HepG2 (cell line): ENCODE results near the gene NCAM2. TPM values are rescaled to one million over a fixed set of nuclear protein-coding genes. Genes with fewer than 3 reads are reported as not detected.

ENCODE experiments used
- ATAC-seq: fragments of 200-7000 bp; cut with Tn5 transposase; 3 replicates; pipeline ENCODE4 v1.9.1; 2020; ENCODE audit warnings: mild to moderate bottlenecking, moderate library complexity
- BruUV-seq: library from RNA; stranded (reverse); fragments of 400-500 nt; replicated peaks from 2 replicates; lab custom pipeline; 2021; lab: Mats Ljungman, UMichigan
- CTCF ChIA-PET: fragments of 300-600 bp; formaldehyde crosslinking; extraction: SDS; loops from one replicate; lab custom pipeline; 2021; ENCODE audit warnings: low total read pairs, inconsistent platforms, low intra/inter-chr PET ratio; lab: Yijun Ruan, JAX
- POLR2A ChIA-PET: fragments of 350-600 bp; sonication (Branson Sonifier 250); formaldehyde crosslinking; loops from one replicate; lab custom pipeline; 2020; ENCODE audit warnings: antibody characterized with exemption, inconsistent platforms; lab: Yijun Ruan, JAX
- DNase-seq: peaks from one replicate; pipeline ENCODE4 v3.0.0-alpha.2; 2015; ENCODE audit warnings: low spot score
- FAIRE-seq: peaks from 3 replicates; lab custom pipeline; 2011; peaks lifted over from hg19 to GRCh38; lab: Jason Lieb, UNC
- H2AFZ ChIP-seq: one replicate; pipeline ENCODE4 v1.6.1; 2011; ENCODE audit warnings: low read length, inconsistent platforms
- H3K27ac ChIP-seq: fragments of 300-600 bp; 3 replicates; pipeline ENCODE4 v1.8.0; 2011; ENCODE audit warnings: mixed run types, mild to moderate bottlenecking, mixed read lengths, low read length, inconsistent platforms; ENCODE audit not compliant: insufficient read depth; ENCODE audit errors: extremely low read length
- H3K27me3 ChIP-seq, 2 experiments: fragments of 200-600 bp in 1 of 2; 2 replicates in 1 of 2; 3 replicates in 1 of 2; pipeline versions ENCODE4 v1.6.0 to v1.8.0; 2011; ENCODE audit warnings: low read length in 2 of 2, mild to moderate bottlenecking in 2 of 2, moderate library complexity in 2 of 2, inconsistent platforms in 1 of 2; ENCODE audit not compliant: insufficient read depth in 2 of 2, control insufficient read depth in 1 of 2
- H3K36me3 ChIP-seq, 2 experiments: fragments of 200-600 bp in 1 of 2; replicated peaks in 1 of 2; 2 replicates in 1 of 2; 3 replicates in 1 of 2; pipeline versions ENCODE4 v1.5.1 to v1.8.0; 2011; ENCODE audit warnings: low read length in 2 of 2, inconsistent platforms in 1 of 2; ENCODE audit not compliant: insufficient read depth in 2 of 2, control insufficient read depth in 1 of 2
- H3K4me1 ChIP-seq: 2 replicates; pipeline ENCODE4 v1.5.1; 2012; ENCODE audit warnings: low read length, inconsistent platforms; ENCODE audit not compliant: insufficient read depth
- H3K4me2 ChIP-seq: 2 replicates; pipeline ENCODE4 v1.6.0; 2011; ENCODE audit warnings: low read depth, low read length, inconsistent platforms
- H3K4me3 ChIP-seq, 3 experiments: fragments of 200-600 bp in 1 of 3; sonication (generic), shearing (Covaris generic) in 1 of 3; replicated peaks in 1 of 3; 2 replicates each; pipeline ENCODE4 v1.5.1; 2011 to 2016; ENCODE audit warnings: low read length in 3 of 3, inconsistent platforms in 2 of 3, low read depth in 2 of 3, mild to moderate bottlenecking in 2 of 3, control low read depth in 1 of 3, mixed read lengths in 1 of 3; ENCODE audit not compliant: insufficient read depth in 1 of 3
- H3K79me2 ChIP-seq: one replicate; pipeline ENCODE4 v1.6.1; 2011; ENCODE audit warnings: low read length, inconsistent platforms; ENCODE audit not compliant: insufficient read depth
- H3K9ac ChIP-seq: 2 replicates; pipeline ENCODE4 v1.6.0; 2011; ENCODE audit warnings: mild to moderate bottlenecking, low read depth, low read length, inconsistent platforms; ENCODE audit not compliant: insufficient read depth
- H3K9me3 ChIP-seq: 2 replicates; pipeline ENCODE4 v1.5.1; 2012; ENCODE audit warnings: mild to moderate bottlenecking, low read length
- H4K20me1 ChIP-seq: 2 replicates; pipeline ENCODE4 v1.6.0; 2011; ENCODE audit warnings: inconsistent platforms, mild to moderate bottlenecking, low read length, moderate library complexity; ENCODE audit not compliant: insufficient read depth
- ADNP ChIP-seq: sonication (generic); formaldehyde crosslinking; IDR thresholded peaks from 2 replicates; pipeline ENCODE4 v1.4.0; 2020; ENCODE audit warnings: missing genetic modification reagents
- ARID3A ChIP-seq: IDR thresholded peaks from 2 replicates; pipeline ENCODE4 v1.6.1; 2012; ENCODE audit warnings: low read depth, low read length, improper control_type of control experiment
- ERF ChIP-seq: IDR thresholded peaks from 2 replicates; pipeline ENCODE4 v1.6.1; 2018; ENCODE audit warnings: missing biosample characterization, missing genetic modification reagents
- RBM22 ChIP-seq: fragments of 200-400 bp; formaldehyde crosslinking; optimal IDR thresholded peaks from 2 replicates; pipeline ENCODE3; 2017; ENCODE audit warnings: mild to moderate bottlenecking, low read length, moderate library complexity
- REXO4 ChIP-seq: sonication (generic); formaldehyde crosslinking; IDR thresholded peaks from 2 replicates; pipeline ENCODE4 v1.8.0; 2022; ENCODE audit warnings: missing genetic modification reagents, mild to moderate bottlenecking, borderline replicate concordance
- SALL1 ChIP-seq: sonication (generic); formaldehyde crosslinking; IDR thresholded peaks from 2 replicates; pipeline ENCODE4 v1.8.0; 2022; ENCODE audit warnings: mild to moderate bottlenecking, missing genetic modification reagents
- SNRNP70 ChIP-seq: fragments of 200-400 bp; formaldehyde crosslinking; IDR thresholded peaks from 2 replicates; pipeline ENCODE4 v1.6.1; 2017; ENCODE audit warnings: mild to moderate bottlenecking, low read depth, low read length, moderate library complexity
- SRF ChIP-seq: IDR thresholded peaks from 2 replicates; pipeline ENCODE4 v1.6.1; 2011; ENCODE audit warnings: mild to moderate bottlenecking, low read depth, low read length, moderate library complexity
- TFDP2 ChIP-seq: sonication (generic); formaldehyde crosslinking; IDR thresholded peaks from 2 replicates; pipeline ENCODE4 v1.4.0; 2020; ENCODE audit warnings: missing genetic modification reagents
- TGIF2 ChIP-seq: IDR thresholded peaks from 2 replicates; pipeline ENCODE4 v1.6.1; 2016; ENCODE audit warnings: control low read depth, missing compliant biosample characterization
- ZBTB42 ChIP-seq: sonication (generic); formaldehyde crosslinking; IDR thresholded peaks from 2 replicates; pipeline ENCODE4 v1.5.0; 2020; ENCODE audit warnings: mild to moderate bottlenecking, missing genetic modification reagents
- ZBTB7B ChIP-seq: sonication (generic); formaldehyde crosslinking; IDR thresholded peaks from 2 replicates; pipeline ENCODE4 v1.4.0; 2020; ENCODE audit warnings: missing genetic modification reagents
- ZFP36L1 ChIP-seq: sonication (generic); formaldehyde crosslinking; IDR thresholded peaks from 2 replicates; pipeline ENCODE4 v1.8.0; 2022; ENCODE audit warnings: mild to moderate bottlenecking, missing genetic modification reagents, moderate library complexity
- ZNF605 ChIP-seq: sonication (generic); formaldehyde crosslinking; IDR thresholded peaks from 2 replicates; pipeline ENCODE4 v1.8.0; 2022; ENCODE audit warnings: mild to moderate bottlenecking, missing genetic modification reagents
- ZNF609 ChIP-seq: sonication (generic); formaldehyde crosslinking; IDR thresholded peaks from 2 replicates; pipeline ENCODE4 v1.4.0; 2020; ENCODE audit warnings: mild to moderate bottlenecking, missing genetic modification reagents, borderline replicate concordance
- ZNF639 ChIP-seq: conservative IDR thresholded peaks from 2 replicates; pipeline ENCODE4 v1.6.1; 2018; ENCODE audit warnings: missing genetic modification reagents
- ZNF841 ChIP-seq: sonication (generic); formaldehyde crosslinking; IDR thresholded peaks from 2 replicates; pipeline ENCODE4 v1.8.1; 2023; ENCODE audit warnings: missing genetic modification reagents, borderline replicate concordance
- ZSCAN31 ChIP-seq: sonication (generic); formaldehyde crosslinking; IDR thresholded peaks from 2 replicates; pipeline ENCODE4 v1.5.0; 2020; ENCODE audit warnings: low read depth, mild to moderate bottlenecking, missing genetic modification reagents
- WGBS: methylation state at CpG from one replicate; pipeline ENCODE4 v1.1.6; 2017; ENCODE audit warnings: low lambda C conversion rate; 5-methylcytosine and 5-hydroxymethylcytosine counted together
- in situ Hi-C: cut with HindIII; loops from 2 replicates; pipeline ENCODE4 v1.10.0; 2017; ENCODE audit warnings: low pct_unique_long_range_greater_than_20kb; ENCODE audit not compliant: extremely low pct_ligation_motif_present
- intact Hi-C: fragments of 100-400 bp; cut with micrococcal nuclease; formaldehyde crosslinking; loops from one replicate; pipeline ENCODE4 v1.10.0; 2022; ENCODE audit not compliant: unreplicated experiment
- polyA plus RNA-seq, 8 experiments: library from polyadenylated mRNA; depleted of rRNA in 3 of 8; stranded (reverse) in 7 of 8; unstranded in 1 of 8; fragments of >200 nt; fragmentation: Illumina TruSeq in 4 of 8; extraction: Trizol in 4 of 8; gene quantifications; 2 replicates each; pipeline versions ENCODE4 v1.2.1 to v1.2.3, GENCODE V29; 2011 to 2016; ENCODE audit warnings: low read depth in 4 of 8, missing spikeins in 1 of 8, mixed read lengths in 1 of 8; ENCODE audit not compliant: insufficient read depth in 1 of 8
- total RNA-seq, 5 experiments: library from RNA; depleted of rRNA; stranded (reverse); fragments of >200 nt; fragmentation: Illumina TruSeq; extraction: Trizol; gene quantifications; 2 replicates each; pipeline ENCODE4 v1.2.3, GENCODE V29; 2016; ENCODE audit warnings: low read depth in 1 of 5

Gene NCAM2
- total and polyA plus RNA-seq, 2 of the 13 experiments (the other 11 are each of a cell fraction or from before 2014, with no cell fraction given) = not detected

- ATAC-seq (no peak), DNase-seq (no peak), FAIRE-seq (no peak)
- H3K27me3 ChIP-seq = no peaks in the 10 kb centered on the region
- no peak overlapping the region for H3K4me3 ChIP-seq
- no peaks in the 10 kb centered on the region for H3K79me2 ChIP-seq
- H3K4me1 ChIP-seq = no peaks in the 10 kb centered on the region
- 9% methylated on average over 3 of the region's 3 CpGs for WGBS
- no peak overlapping the region for H2AFZ ChIP-seq
- no peak overlapping the region for H3K9ac ChIP-seq
- in situ Hi-C loops (no loop called here), intact Hi-C loops (no loop called here)
- BruUV-seq = no TSS peak
- peaks cover 90% of the 10 kb centered on the region for H3K9me3 ChIP-seq
- H4K20me1 ChIP-seq = no peaks in the 10 kb centered on the region
- ChIA-PET CTCF (no interaction called here), POLR2A (no interaction called here)
- no peak overlapping the region for H3K27ac ChIP-seq
- no peaks in the 10 kb centered on the region for H3K36me3 ChIP-seq
- H3K4me2 ChIP-seq = no peak overlapping the region
- TF ChIP-seq TGIF2 (CRISPR knock-in tag) = no peak
- TF ChIP-seq ARID3A = no peak
- no peak for TF ChIP-seq ZNF841 (CRISPR knock-in tag)
- TF ChIP-seq ZNF609 = no peak
- no peak for TF ChIP-seq ZBTB42
- no peak for TF ChIP-seq SNRNP70
- TF ChIP-seq SRF = no peak
- no peak for TF ChIP-seq ZNF605 (CRISPR knock-in tag)
- no peak for TF ChIP-seq ZNF639 (CRISPR knock-in tag)
- no peak for TF ChIP-seq ZSCAN31 (CRISPR knock-in tag)
- TF ChIP-seq ZFP36L1 (CRISPR knock-in tag) = no peak
- TF ChIP-seq ERF (CRISPR knock-in tag) = no peak
- no peak for TF ChIP-seq REXO4 (CRISPR knock-in tag)
- TF ChIP-seq ADNP (CRISPR knock-in tag) = no peak
- TF ChIP-seq RBM22 = no peak
- no peak for TF ChIP-seq SALL1 (CRISPR knock-in tag)
- TF ChIP-seq ZBTB7B = no peak
- TF ChIP-seq TFDP2 (CRISPR knock-in tag) = no peak
Measured at GRCh38 chr21:21439761-21440160, 441.6 kb downstream of the NCAM2 start.
